Left lung (tissue), 10 donors: ENCODE results near the gene NMT2. TPM values are rescaled to one million over a fixed set of nuclear protein-coding genes. Genes with fewer than 3 reads are reported as not detected.

Experiments
- ATAC-seq: fragments of 200-7000 bp; cut with Tn5 transposase; one replicate; pipeline ENCODE4 v1.9.1; 2020; ENCODE audit warnings: moderate library complexity
- DNase-seq, 4 donors: peaks; one replicate each; pipeline ENCODE4 v3.0.0-alpha.2; 2013 to 2020
- H3K27ac ChIP-seq, 2 donors: fragments of 200-600 bp; sonication (generic) in 1 of 2; one replicate each; pipeline versions ENCODE4 v1.5.0 to v1.8.0; 2020 to 2021
- H3K27me3 ChIP-seq, 2 donors: fragments of 200-600 bp; sonication (generic) in 1 of 2; one replicate each; pipeline versions ENCODE4 v1.5.0 to v1.8.0; 2020 to 2021
- H3K36me3 ChIP-seq, 2 donors: fragments of 200-600 bp; sonication (generic) in 1 of 2; one replicate each; pipeline versions ENCODE4 v1.5.0 to v1.8.0; 2020 to 2021
- H3K4me1 ChIP-seq, 2 donors: fragments of 200-600 bp; one replicate each; pipeline ENCODE4 v1.8.0; 2021
- H3K4me3 ChIP-seq, 2 donors: fragments of 200-600 bp; sonication (generic) in 1 of 2; one replicate each; pipeline versions ENCODE4 v1.5.0 to v1.8.0; 2020 to 2021; ENCODE audit warnings: mild to moderate bottlenecking in 1 of 2
- H3K9me3 ChIP-seq, 2 donors: fragments of 200-600 bp; sonication (generic) in 1 of 2; one replicate each; pipeline versions ENCODE4 v1.5.0 to v1.8.0; 2020 to 2021
- intact Hi-C, 2 donors: fragments of 100-400 bp; cut with DNase I; formaldehyde crosslinking; loops; one replicate each; pipeline versions ENCODE4 v1.11.2 to v1.14.2; 2022
- polyA plus RNA-seq, 6 donors: library from polyadenylated mRNA; unstranded; fragments of 120-200 nt; gene quantifications; one replicate each; pipeline ENCODE4 v1.2.1, GENCODE V29; 2013; ENCODE audit not compliant: insufficient read length in 6 of 6
- total RNA-seq, 2 donors: library from RNA; stranded (reverse); fragmentation: NEBNext Ultra II Directional; extraction: Animal tissue kit (Norgen Biotek cat#: 25700); gene quantifications; one replicate each; pipeline ENCODE4 v1.2.1, GENCODE V29; 2021
- TF ChIP-seq, protein P1 (sequence below), 2 donors: fragments of 200-600 bp; sonication (generic) in 1 of 2; IDR thresholded peaks; one replicate each; pipeline versions ENCODE4 v1.5.0 to v1.8.0; 2021; ENCODE audit warnings: antibody characterized with exemption in 2 of 2
- donor health status: DM: no; HTN: yes; CAD: no.
- donor health status: DM: no; HTN: no; CAD: no.

Gene NMT2
- total and polyA plus RNA-seq, 8 donors, result 9.2 to 38.5 (median 34.7) TPM

DNA sequence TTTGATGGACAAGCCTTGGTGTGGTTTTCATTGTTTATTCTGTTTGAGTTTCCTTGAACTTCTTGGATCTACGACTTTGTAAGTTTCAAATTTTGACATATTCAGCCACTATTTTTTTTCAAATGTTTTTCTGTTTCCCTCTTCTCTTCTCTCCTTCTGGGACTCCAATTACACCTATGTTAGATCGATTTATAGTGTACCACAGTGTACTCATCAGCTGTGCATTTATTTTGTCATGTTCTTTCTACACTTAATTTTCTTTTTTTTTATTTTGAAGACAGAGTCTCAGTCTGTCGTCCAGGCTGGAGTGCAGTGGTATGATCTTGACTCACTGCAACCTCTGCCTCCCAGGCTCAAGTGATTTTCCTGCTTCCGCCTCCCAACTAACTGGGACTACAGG lies 108.6 kb downstream of the NMT2 start:
- ATAC-seq (no peak), DNase-seq (no peak)
- H3K9me3 ChIP-seq, result peaks cover 0 to 18% of the 10 kb centered on the region in 2 donors
- TF ChIP-seq, protein P1, sequence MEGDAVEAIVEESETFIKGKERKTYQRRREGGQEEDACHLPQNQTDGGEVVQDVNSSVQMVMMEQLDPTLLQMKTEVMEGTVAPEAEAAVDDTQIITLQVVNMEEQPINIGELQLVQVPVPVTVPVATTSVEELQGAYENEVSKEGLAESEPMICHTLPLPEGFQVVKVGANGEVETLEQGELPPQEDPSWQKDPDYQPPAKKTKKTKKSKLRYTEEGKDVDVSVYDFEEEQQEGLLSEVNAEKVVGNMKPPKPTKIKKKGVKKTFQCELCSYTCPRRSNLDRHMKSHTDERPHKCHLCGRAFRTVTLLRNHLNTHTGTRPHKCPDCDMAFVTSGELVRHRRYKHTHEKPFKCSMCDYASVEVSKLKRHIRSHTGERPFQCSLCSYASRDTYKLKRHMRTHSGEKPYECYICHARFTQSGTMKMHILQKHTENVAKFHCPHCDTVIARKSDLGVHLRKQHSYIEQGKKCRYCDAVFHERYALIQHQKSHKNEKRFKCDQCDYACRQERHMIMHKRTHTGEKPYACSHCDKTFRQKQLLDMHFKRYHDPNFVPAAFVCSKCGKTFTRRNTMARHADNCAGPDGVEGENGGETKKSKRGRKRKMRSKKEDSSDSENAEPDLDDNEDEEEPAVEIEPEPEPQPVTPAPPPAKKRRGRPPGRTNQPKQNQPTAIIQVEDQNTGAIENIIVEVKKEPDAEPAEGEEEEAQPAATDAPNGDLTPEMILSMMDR (IDR thresholded peaks at IDR 0.05), result no peak
- H3K27me3 ChIP-seq, result no peaks in the 10 kb centered on the region
- no peak overlapping the region for H3K4me3 ChIP-seq
- intact Hi-C loops, result no loop called here
- H3K27ac ChIP-seq, result no peak overlapping the region
- H3K4me1 ChIP-seq, result no peaks in the 10 kb centered on the region
- H3K36me3 ChIP-seq, result no peaks in the 10 kb centered on the region

DNA sequence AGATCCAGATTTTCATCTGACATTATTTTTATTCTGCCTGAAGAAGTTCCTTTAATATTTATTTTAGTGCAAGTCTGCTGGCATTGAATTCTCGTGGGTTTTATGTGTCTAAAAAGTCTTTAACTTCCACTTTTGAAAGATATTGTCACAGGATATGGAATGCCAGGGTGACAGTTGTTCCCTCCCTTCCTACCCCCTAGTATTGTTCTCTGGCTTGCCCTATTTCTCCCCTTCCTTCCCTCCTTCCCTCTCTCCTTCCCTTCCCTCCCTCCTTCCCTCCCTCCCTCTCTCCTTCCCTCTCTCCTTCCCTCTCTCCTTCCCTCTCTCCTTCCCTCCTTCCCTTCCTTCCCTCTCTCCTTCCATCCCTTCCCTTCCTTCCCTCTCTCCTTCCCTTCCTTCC lies 109.8 kb downstream of the NMT2 start:
- no peak for DNase-seq
- intact Hi-C loops, result no loop called here

More for the DNA sequence above, 109.8 kb downstream of the NMT2 start:
- Histone ChIP-seq H3K4me1 (no peaks in the 10 kb centered on the region), H3K4me3 (no peak overlapping the region), H3K36me3 (no peaks in the 10 kb centered on the region), H3K27me3 (no peaks in the 10 kb centered on the region), H3K27ac (no peak overlapping the region), H3K9me3 (peaks cover 0 to 18% of the 10 kb centered on the region in 2 donors)
- no peak for ATAC-seq
- TF ChIP-seq, protein P1 (IDR thresholded peaks at IDR 0.05), result no peak

Other genes starting within 250 kb of the NMT2 start
- 10 to 100 TPM in 1 of 2 donors, 1 to 10 TPM in 1; 8.3 to 11.0 TPM for gene DCLRE1C, start 214.6 kb downstream of the NMT2 start, total RNA-seq
- 10 to 100 TPM; 17.5 to 24.6 (median 20.4) TPM for gene DCLRE1C, start 214.6 kb downstream of the NMT2 start, polyA plus RNA-seq
- not detected for gene MEIG1, start 209.3 kb downstream of the NMT2 start, total RNA-seq
- 1 to 10 TPM in 5 of 6 donors, under 1 TPM in 1; 0.86 to 1.8 (median 1.3) TPM for gene MEIG1, start 209.3 kb downstream of the NMT2 start, polyA plus RNA-seq
- 10 to 100 TPM in 1 of 2 donors, under 1 TPM in 1; 0.55 to 19.0 TPM for gene OLAH, start 124.8 kb downstream of the NMT2 start, total RNA-seq
- under 1 TPM in 3 of 6 donors, not detected in 3; 0.08 to 0.34 (median 0.24) TPM for gene OLAH, start 124.8 kb downstream of the NMT2 start, polyA plus RNA-seq
- 1 to 10 TPM in 1 of 2 donors, under 1 TPM in 1; 0.21 to 1.3 TPM for gene ACBD7, start 79.9 kb downstream of the NMT2 start, total RNA-seq
- 1 to 10 TPM; 4.3 to 9.2 (median 6.1) TPM for gene ACBD7, start 79.9 kb downstream of the NMT2 start, polyA plus RNA-seq
- 10 to 100 TPM; 11.7 to 14.3 TPM for gene RPP38, start 71.3 kb downstream of the NMT2 start, total RNA-seq
- 10 to 100 TPM; 24.8 to 27.4 (median 25.7) TPM for gene RPP38, start 71.3 kb downstream of the NMT2 start, polyA plus RNA-seq
- gene FAM171A1, start 202.6 kb upstream of the NMT2 start, total RNA-seq, result 10 to 100 TPM; 13.2 to 16.0 TPM
- gene FAM171A1, start 202.6 kb upstream of the NMT2 start, polyA plus RNA-seq, result 10 to 100 TPM; 58.1 to 77.7 (median 68.8) TPM